ENCODE results near the gene P3H2.

Gene P3H2

GRCh38 chr3:190012314-190012782 lies 108.3 kb downstream of the P3H2 start:
- H3K4me3 ChIP-seq (replicated peaks; ENCODE audit: low read depth, low read length), result no peak overlapping the region
- TF ChIP-seq, protein P1, sequence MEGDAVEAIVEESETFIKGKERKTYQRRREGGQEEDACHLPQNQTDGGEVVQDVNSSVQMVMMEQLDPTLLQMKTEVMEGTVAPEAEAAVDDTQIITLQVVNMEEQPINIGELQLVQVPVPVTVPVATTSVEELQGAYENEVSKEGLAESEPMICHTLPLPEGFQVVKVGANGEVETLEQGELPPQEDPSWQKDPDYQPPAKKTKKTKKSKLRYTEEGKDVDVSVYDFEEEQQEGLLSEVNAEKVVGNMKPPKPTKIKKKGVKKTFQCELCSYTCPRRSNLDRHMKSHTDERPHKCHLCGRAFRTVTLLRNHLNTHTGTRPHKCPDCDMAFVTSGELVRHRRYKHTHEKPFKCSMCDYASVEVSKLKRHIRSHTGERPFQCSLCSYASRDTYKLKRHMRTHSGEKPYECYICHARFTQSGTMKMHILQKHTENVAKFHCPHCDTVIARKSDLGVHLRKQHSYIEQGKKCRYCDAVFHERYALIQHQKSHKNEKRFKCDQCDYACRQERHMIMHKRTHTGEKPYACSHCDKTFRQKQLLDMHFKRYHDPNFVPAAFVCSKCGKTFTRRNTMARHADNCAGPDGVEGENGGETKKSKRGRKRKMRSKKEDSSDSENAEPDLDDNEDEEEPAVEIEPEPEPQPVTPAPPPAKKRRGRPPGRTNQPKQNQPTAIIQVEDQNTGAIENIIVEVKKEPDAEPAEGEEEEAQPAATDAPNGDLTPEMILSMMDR (IDR thresholded peaks at IDR 0.05; ENCODE audit: low read length, missing control alignments), result no peak
- DNase-seq (ENCODE audit: low read depth), result peak; percentile 39

DNA sequence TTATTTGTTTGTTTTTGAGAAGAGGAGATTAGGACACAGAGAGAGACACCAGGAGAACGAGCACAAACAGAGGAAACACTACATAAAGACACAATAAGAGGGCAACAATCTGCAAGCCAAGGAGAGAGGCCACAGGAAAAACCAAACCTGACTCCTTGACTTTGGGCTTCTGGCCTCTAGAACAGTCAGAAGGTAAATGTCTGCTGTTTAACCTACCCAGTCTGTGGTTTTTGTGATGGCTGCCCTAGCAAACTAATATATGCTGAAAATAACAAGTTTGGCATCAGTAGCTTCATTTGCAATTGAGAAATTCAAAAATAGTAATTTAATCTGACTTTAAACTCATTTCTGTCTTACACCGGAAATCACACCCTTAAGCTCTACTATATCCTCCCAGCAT lies 110.2 kb downstream of the P3H2 start:
- no peak overlapping the region for H3K4me3 ChIP-seq (replicated peaks; ENCODE audit: low read depth, low read length)
- TF ChIP-seq, protein P1 (IDR thresholded peaks at IDR 0.05; ENCODE audit: low read length, missing control alignments), result no peak
- no peak for DNase-seq (ENCODE audit: low read depth)

- TF ChIP-seq, protein P1 (IDR thresholded peaks at IDR 0.05; ENCODE audit: low read length, missing control alignments), result no peak
- no peak overlapping the region for H3K4me3 ChIP-seq (replicated peaks; ENCODE audit: low read depth, low read length)
- DNase-seq (ENCODE audit: low read depth), result no peak
Measured at GRCh38 chr3:190009614-190010013, 111.1 kb downstream of the P3H2 start.

GRCh38 chr3:190008432-190008831 lies 112.3 kb downstream of the P3H2 start:
- no peak overlapping the region for H3K4me3 ChIP-seq (replicated peaks; ENCODE audit: low read depth, low read length)
- TF ChIP-seq, protein P1 (IDR thresholded peaks at IDR 0.05; ENCODE audit: low read length, missing control alignments), result no peak
- DNase-seq (ENCODE audit: low read depth), result no peak

- TF ChIP-seq, protein P1 (IDR thresholded peaks at IDR 0.05; ENCODE audit: low read length, missing control alignments), result no peak
- DNase-seq (ENCODE audit: low read depth), result no peak
- no peak overlapping the region for H3K4me3 ChIP-seq (replicated peaks; ENCODE audit: low read depth, low read length)
Measured at GRCh38 chr3:190005343-190006113, 115.2 kb downstream of the P3H2 start.

GRCh38 chr3:190004656-190005055 lies 116.0 kb downstream of the P3H2 start:
- H3K4me3 ChIP-seq (replicated peaks; ENCODE audit: low read depth, low read length), result no peak overlapping the region
- TF ChIP-seq, protein P1 (IDR thresholded peaks at IDR 0.05; ENCODE audit: low read length, missing control alignments), result no peak
- DNase-seq (ENCODE audit: low read depth), result no peak

DNA sequence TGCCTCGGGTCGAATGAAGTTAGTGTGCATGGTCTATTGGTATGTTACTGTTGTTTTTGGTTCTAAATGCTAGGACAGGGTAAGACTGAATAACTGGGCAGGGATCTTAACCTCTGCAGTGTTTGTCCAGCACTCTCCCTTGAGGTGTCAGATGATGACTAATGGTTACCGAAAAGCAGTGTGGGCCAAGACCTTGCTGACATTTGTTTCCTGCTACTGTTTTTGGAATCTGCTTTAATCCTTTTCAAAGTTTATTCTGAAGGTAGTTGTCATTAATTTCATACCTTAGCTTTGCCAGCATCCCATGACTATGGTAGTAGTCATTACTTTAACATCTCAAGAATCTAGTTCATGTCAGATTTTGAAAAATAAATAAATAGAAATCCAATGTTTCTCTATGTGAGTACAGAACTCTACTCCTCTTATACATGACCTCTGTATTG lies 117.0 kb downstream of the P3H2 start:
- TF ChIP-seq, protein P1 (IDR thresholded peaks at IDR 0.05; ENCODE audit: low read length, missing control alignments), result no peak
- peak; percentile 65 for DNase-seq (ENCODE audit: low read depth)
- no peak overlapping the region for H3K4me3 ChIP-seq (replicated peaks; ENCODE audit: low read depth, low read length)

Measured in fibroblast of pulmonary artery (primary cell).